Liver (tissue), 9 donors: ENCODE results near the gene PCNP. TPM values are rescaled to one million over a fixed set of nuclear protein-coding genes. Genes with fewer than 3 reads are reported as not detected.

Experiments
- DNase-seq: peaks from one replicate; pipeline ENCODE4 v3.0.0-alpha.2; 2017; ENCODE audit warnings: low spot score
- H3K27ac ChIP-seq, 2 donors: one replicate each; pipeline ENCODE4 v1.7.0; 2013; ENCODE audit warnings: inconsistent platforms in 2 of 2, low read length in 2 of 2, control low read depth in 1 of 2, low read depth in 1 of 2, mild to moderate bottlenecking in 1 of 2
- H3K27me3 ChIP-seq, 4 donors: one replicate each; pipeline versions ENCODE4 v1.6.1 to v1.7.0; 2013; ENCODE audit warnings: low read length in 3 of 4, inconsistent platforms in 1 of 4, mild to moderate bottlenecking in 1 of 4, moderate library complexity in 1 of 4; ENCODE audit not compliant: control insufficient read depth in 4 of 4, insufficient read depth in 4 of 4
- H3K36me3 ChIP-seq, 4 donors: one replicate each; pipeline versions ENCODE4 v1.6.1 to v1.7.0; 2013; ENCODE audit warnings: low read length in 3 of 4, mild to moderate bottlenecking in 3 of 4, low read depth in 1 of 4, moderate library complexity in 1 of 4; ENCODE audit not compliant: control insufficient read depth in 4 of 4, insufficient read depth in 3 of 4
- H3K4me1 ChIP-seq, 4 donors: one replicate each; pipeline versions ENCODE4 v1.6.1 to v1.7.0; 2013; ENCODE audit warnings: low read length in 3 of 4, mild to moderate bottlenecking in 3 of 4, moderate library complexity in 1 of 4; ENCODE audit not compliant: control insufficient read depth in 4 of 4, insufficient read depth in 4 of 4
- H3K4me3 ChIP-seq, 3 donors: one replicate each; pipeline versions ENCODE4 v1.6.1 to v1.7.0; 2013; ENCODE audit warnings: low read length in 3 of 3, control low read depth in 1 of 3, low read depth in 1 of 3, mild to moderate bottlenecking in 1 of 3
- H3K9ac ChIP-seq, 2 donors: one replicate each; pipeline ENCODE4 v1.7.0; 2013; ENCODE audit warnings: low read length in 2 of 2, mild to moderate bottlenecking in 2 of 2, moderate library complexity in 2 of 2, control low read depth in 1 of 2, low read depth in 1 of 2
- H3K9me3 ChIP-seq, 4 donors: one replicate each; pipeline versions ENCODE4 v1.6.1 to v1.7.0; 2013; ENCODE audit warnings: low read length in 3 of 4; ENCODE audit not compliant: control insufficient read depth in 4 of 4
- ATF3 ChIP-seq: IDR thresholded peaks from 2 replicates; pipeline ENCODE4 v1.6.1; 2016; ENCODE audit warnings: antibody characterized with exemption
- CTCF ChIP-seq: fragments of 150-350 bp; IDR thresholded peaks from 2 replicates; pipeline ENCODE4 v1.5.1; 2017; ENCODE audit warnings: improper control_type of control experiment, low read depth, low read length; ENCODE audit not compliant: missing input control
- EGR1 ChIP-seq, 2 donors: IDR thresholded peaks; 2 replicates each; pipeline ENCODE4 v1.6.1; 2016 to 2018; ENCODE audit warnings: antibody characterized with exemption in 2 of 2, low read depth in 2 of 2
- FOXA1 ChIP-seq: IDR thresholded peaks from 2 replicates; pipeline ENCODE4 v1.6.1; 2016; ENCODE audit warnings: antibody characterized with exemption
- GABPA ChIP-seq, 2 donors: IDR thresholded peaks in 1 of 2; conservative IDR thresholded peaks in 1 of 2; 2 replicates each; pipeline ENCODE4 v1.6.1; 2016; ENCODE audit warnings: antibody characterized with exemption in 2 of 2, mild to moderate bottlenecking in 1 of 2, moderate library complexity in 1 of 2
- HNF4A ChIP-seq, 2 donors: conservative IDR thresholded peaks; 2 replicates each; pipeline ENCODE4 v1.6.1; 2016; ENCODE audit warnings: antibody characterized with exemption in 2 of 2, mild to moderate bottlenecking in 2 of 2
- HNF4G ChIP-seq: IDR thresholded peaks from 2 replicates; pipeline ENCODE4 v1.6.1; 2016; ENCODE audit warnings: antibody characterized with exemption
- JUND ChIP-seq, 2 donors: IDR thresholded peaks; 2 replicates each; pipeline ENCODE4 v1.6.1; 2016; ENCODE audit warnings: antibody characterized with exemption in 2 of 2
- MAX ChIP-seq: IDR thresholded peaks from 2 replicates; pipeline ENCODE4 v1.6.1; 2016; ENCODE audit warnings: antibody characterized with exemption
- NR2F2 ChIP-seq: IDR thresholded peaks from 2 replicates; pipeline ENCODE4 v1.6.1; 2016; ENCODE audit warnings: antibody characterized with exemption
- RAD21 ChIP-seq, 2 donors: IDR thresholded peaks; 2 replicates each; pipeline ENCODE4 v1.6.1; 2016; ENCODE audit warnings: antibody characterized with exemption in 2 of 2, mild to moderate bottlenecking in 2 of 2
- REST ChIP-seq: IDR thresholded peaks from 2 replicates; pipeline ENCODE4 v1.6.1; 2016; ENCODE audit warnings: antibody characterized with exemption, mild to moderate bottlenecking
- RXRA ChIP-seq, 2 donors: IDR thresholded peaks; 2 replicates each; pipeline ENCODE4 v1.6.1; 2017 to 2018; ENCODE audit warnings: antibody characterized with exemption in 2 of 2, mild to moderate bottlenecking in 1 of 2
- SP1 ChIP-seq: IDR thresholded peaks from 2 replicates; pipeline ENCODE4 v1.6.1; 2018; ENCODE audit warnings: antibody characterized with exemption, mild to moderate bottlenecking
- TAF1 ChIP-seq: conservative IDR thresholded peaks from 2 replicates; pipeline ENCODE4 v1.6.1; 2016; ENCODE audit warnings: antibody characterized with exemption, mild to moderate bottlenecking
- YY1 ChIP-seq: IDR thresholded peaks from 2 replicates; pipeline ENCODE4 v1.6.1; 2016; ENCODE audit warnings: antibody characterized with exemption, mild to moderate bottlenecking
- ZBTB33 ChIP-seq: IDR thresholded peaks from 2 replicates; pipeline ENCODE4 v1.6.1; 2016; ENCODE audit warnings: antibody characterized with exemption
- WGBS: extraction: QIAGEN DNeasy Blood & Tissue Kit; methylation state at CpG from one replicate; pipeline ENCODE4 v1.1.7; 2013; 5-methylcytosine and 5-hydroxymethylcytosine counted together
- polyA plus RNA-seq, 2 donors: library from polyadenylated mRNA; stranded (reverse) in 1 of 2; unstranded in 1 of 2; fragments of 200-250 nt in 1 of 2; fragments of >200 nt in 1 of 2; fragmentation: Nextera tagmentation in 1 of 2; extraction: Ambion mirVana in 1 of 2; gene quantifications; one replicate each; pipeline versions ENCODE4 v1.2.1 to v1.2.3, GENCODE V29; 2013 to 2015
- total RNA-seq, 2 donors: library from RNA; depleted of rRNA; stranded (reverse); fragments of >200 nt; gene quantifications; one replicate each; pipeline ENCODE4 v1.2.3, GENCODE V29; 2014
- donor health status: healthy.
- donor health status: healthy.
- donor health status: healthy.
- donor health status: healthy.
- donor health status: healthy.

PCNP gene
- total and polyA plus RNA-seq, 4 donors = 28.2 to 59.3 (median 34.5) TPM

- Histone ChIP-seq H3K27ac (no peak overlapping the region), H3K4me3 (no peak overlapping the region), H3K27me3 (no peaks in the 10 kb centered on the region), H3K9me3 (no peaks in the 10 kb centered on the region), H3K36me3 (peaks cover 0 to 8% (median 5%) of the 10 kb centered on the region in 4 donors), H3K9ac (no peak overlapping the region), H3K4me1 (peaks cover 3 to 7% (median 5%) of the 10 kb centered on the region in 4 donors)
- DNase-seq = no peak
- 93% methylated on average over 6 of the region's 6 CpGs for WGBS
- TF ChIP-seq FOXA1 (no peak), NR2F2 (no peak), ZBTB33 (no peak), JUND (IDR thresholded peaks at IDR 0.05) (no peak), MAX (no peak), RAD21 (IDR thresholded peaks at IDR 0.05) (no peak), CTCF (no peak), REST (no peak), SP1 (no peak), HNF4A (conservative IDR thresholded peaks at IDR 0.05) (no peak), GABPA (IDR thresholded peaks at IDR 0.05 in 1 of 2, conservative IDR thresholded peaks at IDR 0.05 in 1 of 2) (no peak), EGR1 (IDR thresholded peaks at IDR 0.05; ENCODE audit: low read depth in 2 of 2) (no peak), RXRA (IDR thresholded peaks at IDR 0.05) (no peak), TAF1 (no peak), YY1 (no peak), ATF3 (no peak), HNF4G (no peak)
Measured at GRCh38 chr3:101567528-101568317, 6.3 kb upstream of the PCNP start.
